Common myeloid progenitor, CD34-positive (primary cell): Measurements from ENCODE around the gene ST3GAL2.

ENCODE experiments used
- CTCF ChIA-PET: fragments of 350-600 bp; sonication (Branson Sonifier 250); formaldehyde crosslinking; loops from one replicate; lab custom pipeline; 2021; ENCODE audit warnings: antibody characterized with exemption; lab: Charles Lee
- POLR2A ChIA-PET: fragments of 350-600 bp; sonication (Branson Sonifier 250); formaldehyde crosslinking; loops from one replicate; lab custom pipeline; 2021; ENCODE audit warnings: antibody characterized with exemption; lab: Charles Lee
- DNase-seq, 3 donors: peaks; one replicate each; pipeline versions ENCODE4 v3.0.0 to v3.0.0-alpha.2; 2013
- H3K27ac ChIP-seq, 2 experiments: 1 replicate in 1 of 2; 2 replicates in 1 of 2; pipeline ENCODE4 v1.7.0; 2013; ENCODE audit warnings: inconsistent platforms in 2 of 2, low read length in 2 of 2, mild to moderate bottlenecking in 2 of 2, low read depth in 1 of 2, moderate library complexity in 1 of 2; ENCODE audit not compliant: severe bottlenecking in 2 of 2, insufficient read depth in 1 of 2, poor library complexity in 1 of 2
- H3K27me3 ChIP-seq, 5 experiments: replicated peaks in 2 of 5; 1 replicate in 3 of 5; 2 replicates in 2 of 5; pipeline versions ENCODE4 v1.6.1 to v1.7.0; 2013; ENCODE audit warnings: low read length in 4 of 5, mild to moderate bottlenecking in 2 of 5, moderate library complexity in 2 of 5, inconsistent platforms in 1 of 5; ENCODE audit not compliant: insufficient read depth in 5 of 5, control insufficient read depth in 4 of 5
- H3K36me3 ChIP-seq, 4 experiments: 1 replicate in 2 of 4; 2 replicates in 2 of 4; pipeline versions ENCODE4 v1.6.1 to v1.7.0; 2013; ENCODE audit warnings: low read length in 3 of 4, control low read depth in 1 of 4, mild to moderate bottlenecking in 1 of 4; ENCODE audit not compliant: control insufficient read depth in 4 of 4, insufficient read depth in 4 of 4
- H3K4me1 ChIP-seq, 4 experiments: 1 replicate in 3 of 4; 2 replicates in 1 of 4; pipeline versions ENCODE4 v1.6.1 to v1.7.1; 2013; ENCODE audit warnings: low read length in 3 of 4, mild to moderate bottlenecking in 3 of 4, control low read depth in 1 of 4, inconsistent platforms in 1 of 4, moderate library complexity in 1 of 4; ENCODE audit not compliant: control insufficient read depth in 4 of 4, insufficient read depth in 4 of 4; ENCODE audit errors: control extremely low read depth in 1 of 4
- H3K4me3 ChIP-seq, 7 experiments: 1 replicate in 4 of 7; 2 replicates in 3 of 7; pipeline versions ENCODE4 v1.5.1 to v1.7.0; 2013; ENCODE audit warnings: mild to moderate bottlenecking in 7 of 7, low read length in 6 of 7, moderate library complexity in 6 of 7, inconsistent platforms in 2 of 7, low read depth in 2 of 7, control low read depth in 1 of 7; ENCODE audit not compliant: insufficient read depth in 4 of 7, control insufficient read depth in 1 of 7; ENCODE audit errors: extremely low read depth in 1 of 7
- H3K9me3 ChIP-seq, 5 experiments: 1 replicate in 4 of 5; 2 replicates in 1 of 5; pipeline versions ENCODE4 v1.6.1 to v1.7.1; 2013; ENCODE audit warnings: low read length in 4 of 5, mild to moderate bottlenecking in 2 of 5, inconsistent platforms in 1 of 5, low read depth in 1 of 5, moderate library complexity in 1 of 5; ENCODE audit not compliant: control insufficient read depth in 4 of 5, insufficient read depth in 2 of 5; ENCODE audit errors: control extremely low read depth in 1 of 5
- WGBS: methylation state at CpG from one replicate; pipeline ENCODE4 v1.1.5; 2013; ENCODE audit not compliant: insufficient coverage; 5-methylcytosine and 5-hydroxymethylcytosine counted together

Gene ST3GAL2

GRCh38 chr16:70468776-70469525 is 30.1 kb upstream of the ST3GAL2 start:
- Histone ChIP-seq H3K4me1 (no peaks in the 10 kb centered on the region), H3K27me3 (no peaks in the 10 kb centered on the region), H3K36me3 (peaks cover 0 to 8% (median 2%) of the 10 kb centered on the region in 4 experiments), H3K4me3 (no peak overlapping the region), H3K9me3 (no peaks in the 10 kb centered on the region), H3K27ac (no peak overlapping the region)
- WGBS: 96% methylated on average over 11 of the region's 16 CpGs
- DNase-seq: no peak
- POLR2A ChIA-PET: no interaction called here
- CTCF ChIA-PET: interaction anchor here (0.7 to 4.5 kb wide), 10 partner anchors 9 to 95 kb away, joined by 3 to 22 read pairs (median 3); partner anchors contain the start of gene FCSK

GRCh38 chr16:70467608-70468007 is 28.7 kb upstream of the ST3GAL2 start:
- Histone ChIP-seq H3K4me3 (no peak overlapping the region), H3K4me1 (no peaks in the 10 kb centered on the region), H3K9me3 (no peaks in the 10 kb centered on the region), H3K36me3 (peaks cover 0 to 10% (median 3%) of the 10 kb centered on the region in 4 experiments), H3K27ac (no peak overlapping the region), H3K27me3 (no peaks in the 10 kb centered on the region)
- ChIA-PET POLR2A (no interaction called here), CTCF (interaction anchor here (0.8 to 4.5 kb wide), 4 partner anchors 12 to 97 kb away, joined by 3 to 16 read pairs (median 5); no protein-coding TSS in a partner anchor)
- WGBS: 99% methylated on average over 8 of the region's 8 CpGs
- DNase-seq: no peak

GRCh38 chr16:70467113-70467512 is 28.2 kb upstream of the ST3GAL2 start:
- POLR2A ChIA-PET: interaction anchor here (0.7 kb wide), 1 partner anchor 44 kb away, joined by 4 read pairs; no protein-coding TSS in a partner anchor
- no peaks in the 10 kb centered on the region for H3K9me3 ChIP-seq
- DNase-seq: no peak
- 97% methylated on average over 11 of the region's 11 CpGs for WGBS
- no peaks in the 10 kb centered on the region for H3K4me1 ChIP-seq
- H3K4me3 ChIP-seq: no peak overlapping the region
- H3K27me3 ChIP-seq: no peaks in the 10 kb centered on the region
- peaks cover 0 to 10% (median 3%) of the 10 kb centered on the region in 4 experiments for H3K36me3 ChIP-seq
- CTCF ChIA-PET: interaction anchor here (0.8 to 4.5 kb wide), 4 partner anchors 12 to 97 kb away, joined by 3 to 16 read pairs (median 5); no protein-coding TSS in a partner anchor
- H3K27ac ChIP-seq: no peak overlapping the region

- no peak overlapping the region for H3K27ac ChIP-seq
- no peaks in the 10 kb centered on the region for H3K27me3 ChIP-seq
- H3K4me1 ChIP-seq: peaks cover 0 to under 1% (median 0%) of the 10 kb centered on the region in 4 experiments
- ChIA-PET POLR2A (interaction anchor here (0.7 kb wide), 1 partner anchor 44 kb away, joined by 4 read pairs; no protein-coding TSS in a partner anchor), CTCF (interaction anchor here (0.8 to 4.5 kb wide), 4 partner anchors 13 to 97 kb away, joined by 3 to 16 read pairs (median 5); no protein-coding TSS in a partner anchor)
- no peaks in the 10 kb centered on the region for H3K9me3 ChIP-seq
- no peak overlapping the region for H3K4me3 ChIP-seq
- no peak for DNase-seq
- peaks cover 0 to 10% (median 3%) of the 10 kb centered on the region in 4 experiments for H3K36me3 ChIP-seq
- WGBS: 97% methylated on average over 6 of the region's 7 CpGs
These were observed 27.8 kb upstream of the ST3GAL2 start for GRCh38 chr16:70466805-70467076.

- Histone ChIP-seq H3K4me3 (no peak overlapping the region), H3K27ac (no peak overlapping the region), H3K27me3 (no peaks in the 10 kb centered on the region), H3K9me3 (no peaks in the 10 kb centered on the region), H3K36me3 (peaks cover 0 to 10% (median 3%) of the 10 kb centered on the region in 4 experiments), H3K4me1 (peaks cover 0 to 6% (median under 1%) of the 10 kb centered on the region in 4 experiments)
- 77% methylated on average over 7 of the region's 13 CpGs for WGBS
- CTCF ChIA-PET: interaction anchor here (1.7 to 4.5 kb wide), 2 partner anchors 13 to 72 kb away, joined by 7 to 16 read pairs; no protein-coding TSS in a partner anchor
- POLR2A ChIA-PET: no interaction called here
- no peak for DNase-seq
These were observed 27.3 kb upstream of the ST3GAL2 start for GRCh38 chr16:70465999-70466804.

- H3K27ac ChIP-seq: no peak overlapping the region
- 100% methylated on average over 2 of the region's 2 CpGs for WGBS
- POLR2A ChIA-PET: no interaction called here
- H3K4me1 ChIP-seq: peaks cover 0 to 14% (median 3%) of the 10 kb centered on the region in 4 experiments
- H3K27me3 ChIP-seq: no peaks in the 10 kb centered on the region
- DNase-seq: no peak
- H3K4me3 ChIP-seq: no peak overlapping the region
- CTCF ChIA-PET: interaction anchor here (1.3 to 1.6 kb wide), 2 partner anchors 10 to 91 kb away, joined by 3 read pairs; no protein-coding TSS in a partner anchor
- H3K36me3 ChIP-seq: peaks cover 0 to 10% (median 1%) of the 10 kb centered on the region in 4 experiments
- no peaks in the 10 kb centered on the region for H3K9me3 ChIP-seq
These were observed 24.3 kb upstream of the ST3GAL2 start for GRCh38 chr16:70463235-70463634.
